ENCODE results near the gene F8A2. TPM values are rescaled to one million over a fixed set of nuclear protein-coding genes. Genes with fewer than 3 reads are reported as not detected.

F8A2 gene

DNA sequence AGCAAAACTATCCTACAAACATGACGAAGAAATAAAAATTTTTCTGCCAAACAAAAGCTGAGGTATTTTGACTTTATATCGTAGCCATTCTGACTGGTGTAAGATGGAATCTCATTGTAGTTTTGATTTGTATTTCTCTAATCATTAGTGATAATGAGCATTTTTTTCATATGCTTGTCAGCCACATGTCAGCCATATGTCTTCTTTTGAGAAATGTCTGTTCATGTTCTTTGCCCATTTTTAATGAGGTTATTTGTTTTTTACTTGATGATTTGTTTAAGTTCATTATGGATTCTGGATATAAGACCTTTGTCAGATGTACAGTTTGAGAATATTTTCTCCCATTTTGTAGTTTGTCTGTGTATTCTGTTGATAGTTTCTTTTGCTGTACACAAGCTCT lies 24.5 kb downstream of the F8A2 start:
- WGBS, 2 donors (ENCODE audit: extremely low coverage in 2 of 2, insufficient read length in 2 of 2, insufficient replicate concordance in 1 of 2), result no CpG with 5 or more reads among the region's 2 CpGs
- Histone ChIP-seq H3K36me3 (replicated peaks in 1 of 2; ENCODE audit: control insufficient read depth in 2 of 2, insufficient read depth in 2 of 2, low read length in 2 of 2) (no peaks in the 10 kb centered on the region), H2BK120ac (ENCODE audit: low read depth, low read length) (no peak overlapping the region), H3K4me3 (ENCODE audit: low read length in 2 of 2) (no peak overlapping the region), H2AFZ (ENCODE audit: low read length) (no peak overlapping the region), H4K91ac (ENCODE audit: low read depth, low read length, poor library complexity) (no peak overlapping the region), H2AK5ac (ENCODE audit: low read depth, low read length) (no peak overlapping the region), H3K4ac (ENCODE audit: low read length) (no peak overlapping the region), H3K27ac (replicated peaks; ENCODE audit: low read length) (no peak overlapping the region), H2BK12ac (ENCODE audit: low read length) (no peak overlapping the region), H2BK15ac (ENCODE audit: low read length) (no peak overlapping the region), H3K14ac (ENCODE audit: low read length) (no peak overlapping the region), H3K9ac (ENCODE audit: low read depth, low read length, poor library complexity) (no peak overlapping the region), H3K9me3 (replicated peaks in 1 of 2; ENCODE audit: control insufficient read depth in 2 of 2, insufficient read depth in 1 of 2, low read depth in 1 of 2, low read length in 2 of 2) (peaks cover 0 to 3% of the 10 kb centered on the region in 2 donors), H3K79me1 (ENCODE audit: low read depth, low read length) (no peaks in the 10 kb centered on the region), H3K27me3 (ENCODE audit: control insufficient read depth in 3 of 3, insufficient read depth in 3 of 3, low read depth in 1 of 3, low read length in 3 of 3) (no peaks in the 10 kb centered on the region), H3K4me2 (ENCODE audit: insufficient read depth, low read length, poor library complexity, severe bottlenecking) (no peak overlapping the region), H3K23ac (ENCODE audit: low read depth, low read length, poor library complexity) (no peak overlapping the region), H3K18ac (ENCODE audit: low read length) (no peak overlapping the region), H4K8ac (ENCODE audit: low read depth, low read length) (no peak overlapping the region), H2BK5ac (ENCODE audit: low read length) (no peak overlapping the region), H3K4me1 (ENCODE audit: control insufficient read depth in 2 of 2, insufficient read depth in 1 of 2, low read depth in 1 of 2, low read length in 2 of 2) (no peaks in the 10 kb centered on the region)
- DNase-seq (ENCODE audit: low spot score), result no peak

DNA sequence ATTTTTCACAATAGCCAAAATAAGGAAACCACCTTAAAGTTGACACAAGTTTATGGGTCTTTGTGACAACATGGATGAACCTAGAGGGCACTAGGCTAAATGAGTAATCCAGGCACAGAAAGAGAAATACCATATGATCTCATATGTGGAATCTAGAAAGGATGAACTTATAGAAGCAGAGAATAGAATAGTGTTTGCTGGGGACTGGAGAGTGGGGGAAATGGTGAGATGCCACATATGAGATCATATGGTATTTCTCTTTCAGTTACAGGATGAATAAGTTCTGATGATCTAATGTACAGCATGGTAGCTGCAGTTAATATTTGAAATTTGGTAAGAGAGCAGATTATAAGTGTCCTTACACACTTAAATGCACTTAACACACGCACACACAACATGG lies 35.9 kb downstream of the F8A2 start:
- Histone ChIP-seq H3K4ac (ENCODE audit: low read length) (no peak overlapping the region), H3K9me3 (replicated peaks in 1 of 2; ENCODE audit: control insufficient read depth in 2 of 2, insufficient read depth in 1 of 2, low read depth in 1 of 2, low read length in 2 of 2) (no peaks in the 10 kb centered on the region), H3K23ac (ENCODE audit: low read depth, low read length, poor library complexity) (no peak overlapping the region), H3K4me2 (ENCODE audit: insufficient read depth, low read length, poor library complexity, severe bottlenecking) (no peak overlapping the region), H3K9ac (ENCODE audit: low read depth, low read length, poor library complexity) (no peak overlapping the region), H2AFZ (ENCODE audit: low read length) (no peak overlapping the region), H3K18ac (ENCODE audit: low read length) (no peak overlapping the region), H2BK5ac (ENCODE audit: low read length) (no peak overlapping the region), H4K91ac (ENCODE audit: low read depth, low read length, poor library complexity) (no peak overlapping the region), H2BK15ac (ENCODE audit: low read length) (no peak overlapping the region), H3K4me3 (ENCODE audit: low read length in 2 of 2) (no peak overlapping the region), H3K79me1 (ENCODE audit: low read depth, low read length) (no peaks in the 10 kb centered on the region), H3K4me1 (ENCODE audit: control insufficient read depth in 2 of 2, insufficient read depth in 1 of 2, low read depth in 1 of 2, low read length in 2 of 2) (no peaks in the 10 kb centered on the region), H3K27me3 (ENCODE audit: control insufficient read depth in 3 of 3, insufficient read depth in 3 of 3, low read depth in 1 of 3, low read length in 3 of 3) (no peaks in the 10 kb centered on the region), H3K27ac (replicated peaks; ENCODE audit: low read length) (no peak overlapping the region), H3K36me3 (replicated peaks in 1 of 2; ENCODE audit: control insufficient read depth in 2 of 2, insufficient read depth in 2 of 2, low read length in 2 of 2) (no peaks in the 10 kb centered on the region), H2BK12ac (ENCODE audit: low read length) (no peak overlapping the region), H2AK5ac (ENCODE audit: low read depth, low read length) (no peak overlapping the region), H2BK120ac (ENCODE audit: low read depth, low read length) (no peak overlapping the region), H4K8ac (ENCODE audit: low read depth, low read length) (no peak overlapping the region), H3K14ac (ENCODE audit: low read length) (no peak overlapping the region)
- no peak for DNase-seq (ENCODE audit: low spot score)
- no CpG with 5 or more reads among the region's 1 CpG for WGBS, 2 donors (ENCODE audit: extremely low coverage in 2 of 2, insufficient read length in 2 of 2, insufficient replicate concordance in 1 of 2)

Small RNAs within 50 kb of the gene (small RNA-seq; reads per million reads assigned to genes)
- gene MIR1184-2 (ENCODE audit: insufficient read depth), result not detected
